NCI-H1105 (cell line): ENCODE results near the gene ANKRD30B.
"Not testable (repeated sequence)": the region's sequence is repeated elsewhere in the genome, so short reads cannot be mapped to it uniquely, and the experiment has no call there.

ENCODE experiments used
- DNase-seq: peaks from one replicate; lab custom pipeline; 2025; lab: John Stamatoyannopoulos, UW

ANKRD30B gene

DNA sequence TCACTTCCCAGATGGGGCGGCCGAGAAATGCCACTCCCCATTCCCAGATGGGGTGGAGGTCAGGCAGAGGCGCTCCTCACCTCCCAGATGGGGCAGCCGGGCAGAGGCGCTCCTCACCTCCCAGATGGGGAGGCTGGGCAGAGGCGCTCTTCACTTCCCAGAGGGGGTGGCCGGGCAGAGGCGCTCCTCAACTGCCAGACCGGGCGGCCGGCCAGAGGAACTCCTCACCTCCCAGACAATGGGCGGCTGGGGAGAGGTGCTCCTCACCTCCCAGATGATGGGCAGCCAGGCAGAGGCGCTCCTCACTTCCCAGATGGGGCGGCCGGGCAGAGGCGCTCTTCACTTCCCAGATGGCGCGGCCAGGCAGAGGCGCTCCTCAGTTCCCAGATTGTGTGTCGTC, 108.3 kb downstream of the ANKRD30B start:
- DNase-seq = not testable (repeated sequence)

DNA sequence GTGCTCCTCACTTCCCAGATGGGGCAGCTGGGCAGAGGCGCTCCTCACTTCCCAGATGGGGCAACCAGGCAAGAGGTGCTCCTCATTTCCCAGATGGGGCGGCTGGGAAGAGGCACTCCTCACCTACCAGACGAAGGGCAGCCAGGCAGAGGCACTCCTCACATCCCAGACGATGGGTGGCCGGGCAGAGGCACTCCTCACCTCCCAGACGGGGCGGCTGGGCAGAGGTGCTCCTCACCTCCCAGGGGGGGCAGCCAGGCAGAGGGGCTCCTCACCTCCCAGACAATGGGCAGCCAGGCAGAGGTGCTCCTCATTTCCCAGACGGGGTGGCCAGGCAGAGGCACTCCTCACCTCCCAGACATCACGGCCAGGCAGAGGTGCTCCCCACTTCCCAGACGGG, 110.5 kb downstream of the ANKRD30B start:
- DNase-seq = not testable (repeated sequence)

DNA sequence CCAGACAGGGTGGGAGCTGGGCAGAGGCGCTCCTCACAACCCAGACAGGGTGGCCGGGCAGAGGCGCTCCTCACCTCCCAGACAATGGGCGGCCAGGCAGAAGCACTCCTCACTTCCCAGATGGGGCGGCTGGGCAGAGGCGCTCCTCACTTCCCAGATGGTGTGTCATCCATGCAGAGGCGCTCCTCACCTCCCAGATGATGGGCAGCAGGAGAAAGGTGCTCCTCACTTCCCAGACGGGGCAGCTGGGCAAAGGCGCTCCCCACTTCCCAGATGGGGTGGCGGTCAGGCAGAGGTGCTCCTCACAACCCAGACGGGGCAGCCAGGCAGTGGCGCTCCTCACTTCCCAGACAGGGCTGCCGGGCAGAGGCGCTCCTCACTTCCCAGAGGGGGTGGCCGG, 112.0 kb downstream of the ANKRD30B start:
- DNase-seq = not testable (repeated sequence)

DNA sequence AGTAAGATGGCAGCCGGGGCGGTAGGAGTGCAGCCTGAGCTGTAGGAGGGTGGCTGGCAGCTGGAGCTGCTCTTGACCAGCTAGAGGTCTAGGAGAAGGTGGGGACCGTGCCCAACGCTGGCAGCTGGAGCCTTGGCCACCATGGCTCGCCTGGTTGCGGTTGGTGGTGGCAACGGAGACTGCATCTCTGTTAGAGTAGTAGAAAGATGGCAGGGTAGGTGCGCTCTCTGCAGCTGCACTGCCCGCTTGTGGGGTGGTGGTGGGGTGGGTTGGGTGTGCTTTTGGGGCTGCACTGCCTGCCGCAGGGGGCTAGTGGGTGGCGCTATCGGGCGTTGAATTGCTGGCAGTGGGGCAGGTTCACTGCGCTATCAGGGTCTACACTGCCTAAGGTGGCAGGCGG, 118.5 kb downstream of the ANKRD30B start:
- DNase-seq = not testable (repeated sequence)

DNA sequence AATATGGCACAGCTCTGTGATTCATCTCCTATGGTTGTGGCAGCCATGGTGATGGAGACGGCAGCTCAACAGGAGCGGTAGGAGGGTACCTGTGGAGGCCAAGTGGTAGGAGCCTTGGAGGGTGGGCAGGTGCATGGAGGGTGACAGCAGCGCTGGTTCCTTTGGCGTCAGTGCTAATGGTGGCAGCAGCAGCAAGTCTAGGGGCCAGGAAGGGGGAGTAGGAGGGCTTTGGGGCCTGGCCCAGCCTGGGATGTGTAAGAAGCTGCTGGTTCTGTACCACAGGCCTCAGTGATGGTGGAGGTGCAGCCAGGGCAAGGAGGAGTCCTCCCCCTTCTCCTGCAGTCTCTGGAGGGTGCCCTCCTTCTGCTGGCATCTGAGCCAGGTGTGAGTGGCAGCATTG, 120.0 kb downstream of the ANKRD30B start:
- DNase-seq = not testable (repeated sequence)

DNA sequence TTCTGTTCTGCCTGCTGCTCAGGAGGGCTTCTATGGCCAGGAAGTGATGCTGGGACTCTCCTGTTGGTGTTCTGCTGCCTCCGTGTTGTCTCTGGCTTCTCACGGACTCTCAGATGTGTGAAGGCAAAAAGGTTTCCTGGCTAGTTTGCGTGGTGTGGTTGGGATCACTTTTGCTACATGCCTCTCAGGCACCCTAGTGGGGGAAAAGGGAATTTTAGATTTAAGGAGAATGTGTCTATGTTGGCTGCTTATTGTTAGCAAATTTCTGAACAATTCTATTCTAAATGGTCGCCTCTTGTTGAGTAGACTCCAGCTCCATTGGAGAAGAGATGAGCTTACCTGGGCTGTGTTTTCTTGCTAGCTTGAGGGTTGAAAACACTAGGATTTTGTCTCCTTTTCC, 120.9 kb downstream of the ANKRD30B start:
- DNase-seq = not testable (repeated sequence)

DNA sequence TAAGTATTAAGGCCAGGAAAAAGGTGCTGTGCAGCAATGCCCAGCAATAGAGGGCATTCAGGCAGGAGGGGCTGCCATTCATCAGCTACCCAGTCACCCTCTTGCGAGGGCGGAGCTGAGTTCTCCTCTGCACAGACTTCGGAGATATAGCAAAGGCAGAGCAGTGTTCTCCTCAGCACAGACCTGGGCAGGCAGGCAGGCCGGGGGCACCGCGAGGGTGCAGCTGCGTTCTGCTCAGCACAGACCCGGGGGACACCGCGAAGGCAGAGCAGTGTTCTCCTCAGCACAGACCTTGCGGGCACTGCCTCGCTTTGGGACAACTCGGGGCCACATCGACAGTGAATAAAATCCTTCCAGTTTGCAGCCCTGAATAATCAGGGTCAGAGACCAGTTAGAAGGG, 130.9 kb downstream of the ANKRD30B start:
- DNase-seq = not testable (repeated sequence)

DNA sequence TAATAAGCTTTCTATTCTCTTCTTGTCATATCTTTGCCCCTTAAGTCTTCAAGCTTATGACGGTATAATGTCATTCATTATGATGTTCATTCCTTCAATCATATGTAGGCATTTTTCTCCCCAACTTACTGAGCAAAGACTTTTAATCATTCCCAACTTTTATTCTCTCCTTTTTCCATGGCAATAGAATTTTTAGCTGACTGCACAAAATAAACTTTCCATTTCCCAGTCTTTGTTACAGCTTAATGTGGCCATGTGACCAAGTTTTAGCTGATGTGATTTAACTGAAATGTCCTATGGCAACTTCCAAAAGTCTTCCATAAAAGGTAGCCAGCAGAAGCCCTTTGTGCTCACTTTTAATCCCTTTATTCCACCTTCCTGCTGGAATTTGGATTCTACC, 152.5 kb downstream of the ANKRD30B start:
- no peak for DNase-seq
